HCT116 (cell line): ENCODE measurements around the gene ACOT12. TPM values are rescaled to one million over a fixed set of nuclear protein-coding genes. Genes with fewer than 3 reads are reported as not detected.

Experiments used
- ATAC-seq: fragments of 200-7000 bp; cut with Tn5 transposase; 2 replicates; pipeline ENCODE4 v1.9.1; 2020; ENCODE audit warnings: mild to moderate bottlenecking, moderate library complexity
- BruUV-seq: library from RNA; stranded (reverse); fragments of 400-500 nt; replicated peaks from 2 replicates; lab custom pipeline; 2021; lab: Mats Ljungman, UMichigan
- CTCF ChIA-PET: fragments of 300-600 bp; sonication (Branson Sonifier 250); formaldehyde crosslinking; loops from one replicate; lab custom pipeline; 2021; ENCODE audit warnings: antibody characterized with exemption; lab: Charles Lee
- POLR2A ChIA-PET: fragments of 300-600, 350-600 bp; sonication (Branson Sonifier 250); formaldehyde crosslinking; loops from one replicate; lab custom pipeline; 2021; ENCODE audit warnings: antibody characterized with exemption; lab: Charles Lee
- RAD21 ChIA-PET, 2 experiments: fragments of 300-600 bp; sonication (Branson Sonifier 250); formaldehyde crosslinking; loops; one replicate each; lab custom pipeline; 2023; ENCODE audit warnings: low total read pairs in 2 of 2; ENCODE audit not compliant: uncharacterized antibody in 2 of 2, unreplicated experiment in 2 of 2, low non-redundant PET in 1 of 2; lab: Charles Lee
- DNase-seq: peaks from one replicate; pipeline ENCODE4 v3.0.0-alpha.2; 2010; ENCODE audit warnings: low read depth, low spot score
- H2AFZ ChIP-seq: fragments of 200-600 bp; shearing (Covaris generic), sonication (generic); 2 replicates; pipeline ENCODE4 v1.6.1; 2017; ENCODE audit warnings: low read depth, mixed run types, mixed read lengths, antibody characterized with exemption, low read length; ENCODE audit not compliant: poor library complexity, severe bottlenecking
- H3K27ac ChIP-seq: 2 replicates; pipeline ENCODE4 v1.5.1; 2012; ENCODE audit warnings: low read depth, low read length
- H3K27me3 ChIP-seq: fragments of 200-600 bp; sonication (generic); 2 replicates; pipeline ENCODE4 v1.6.1; 2016; ENCODE audit warnings: mixed run types, low read length, mixed read lengths; ENCODE audit not compliant: insufficient read depth
- H3K36me3 ChIP-seq, 2 experiments: fragments of 200-500 bp in 1 of 2; fragments of 200-600 bp in 1 of 2; sonication (Bioruptor generic) in 1 of 2; sonication (generic) in 1 of 2; 2 replicates each; pipeline versions ENCODE4 v1.5.1 to v1.6.1; 2014 to 2016; ENCODE audit warnings: low read length in 2 of 2, inconsistent platforms in 1 of 2, mixed read lengths in 1 of 2, mixed run types in 1 of 2; ENCODE audit not compliant: insufficient read depth in 2 of 2, control insufficient read depth in 1 of 2
- H3K4me1 ChIP-seq, 2 experiments: fragments of 200-600 bp in 1 of 2; sonication (generic) in 1 of 2; 2 replicates each; pipeline versions ENCODE4 v1.5.1 to v1.6.1; 2012 to 2017; ENCODE audit warnings: low read length in 2 of 2, inconsistent platforms in 1 of 2, mild to moderate bottlenecking in 1 of 2, mixed read lengths in 1 of 2, mixed run types in 1 of 2, moderate library complexity in 1 of 2; ENCODE audit not compliant: insufficient read depth in 2 of 2, control insufficient read depth in 1 of 2
- H3K4me2 ChIP-seq: fragments of 200-600 bp; sonication (generic); 2 replicates; pipeline ENCODE4 v1.6.1; 2017; ENCODE audit warnings: mixed run types, low read length, mixed read lengths
- H3K4me3 ChIP-seq, 2 experiments: fragments of 200-600 bp in 1 of 2; sonication (generic) in 1 of 2; replicated peaks in 1 of 2; 2 replicates each; pipeline ENCODE4 v1.5.1; 2011 to 2016; ENCODE audit warnings: low read length in 2 of 2, control low read depth in 1 of 2, low read depth in 1 of 2, mild to moderate bottlenecking in 1 of 2, mixed read lengths in 1 of 2, mixed run types in 1 of 2
- H3K79me2 ChIP-seq: fragments of 200-600 bp; sonication (generic); 2 replicates; pipeline ENCODE4 v1.6.1; 2017; ENCODE audit warnings: mild to moderate bottlenecking, mixed run types, low read length, moderate library complexity, mixed read lengths; ENCODE audit not compliant: insufficient read depth
- H3K9ac ChIP-seq: fragments of 200-600 bp; sonication (generic); 2 replicates; pipeline ENCODE4 v1.6.1; 2016; ENCODE audit warnings: low read length, mixed read lengths
- H3K9me2 ChIP-seq: fragments of 200-600 bp; sonication (generic), shearing (Covaris generic); 2 replicates; pipeline ENCODE4 v1.6.1; 2017; ENCODE audit warnings: mixed run types, mild to moderate bottlenecking, moderate library complexity; ENCODE audit not compliant: insufficient read depth
- H3K9me3 ChIP-seq, 2 experiments: fragments of 200-500 bp in 1 of 2; fragments of 200-600 bp in 1 of 2; sonication (Bioruptor generic) in 1 of 2; sonication (generic) in 1 of 2; 2 replicates each; pipeline ENCODE4 v1.6.1; 2014 to 2017; ENCODE audit warnings: low read length in 2 of 2, mixed read lengths in 2 of 2, inconsistent platforms in 1 of 2, low read depth in 1 of 2, mild to moderate bottlenecking in 1 of 2, mixed run types in 1 of 2, moderate library complexity in 1 of 2; ENCODE audit not compliant: control insufficient read depth in 1 of 2, insufficient read depth in 1 of 2
- H4K20me1 ChIP-seq: fragments of 200-600 bp; sonication (generic), shearing (Covaris generic); 2 replicates; pipeline ENCODE4 v1.6.1; 2017; ENCODE audit warnings: mixed run types, mild to moderate bottlenecking, moderate library complexity; ENCODE audit not compliant: insufficient read depth
- CBX3 ChIP-seq: IDR thresholded peaks from 2 replicates; pipeline ENCODE4 v1.6.1; 2012; ENCODE audit warnings: low read depth
- CEBPB ChIP-seq: IDR thresholded peaks from 2 replicates; pipeline ENCODE4 v1.6.1; 2012; ENCODE audit warnings: low read depth
- EGR1 ChIP-seq: IDR thresholded peaks from 2 replicates; pipeline ENCODE4 v1.6.1; 2012; ENCODE audit warnings: low read depth
- ELF1 ChIP-seq: IDR thresholded peaks from 2 replicates; pipeline ENCODE4 v1.6.1; 2012; ENCODE audit warnings: low read depth, borderline replicate concordance
- EZH2 ChIP-seq: fragments of 200-600 bp; sonication (generic); IDR thresholded peaks from 2 replicates; pipeline ENCODE4 v1.6.1; 2017; ENCODE audit warnings: antibody characterized with exemption, mixed run types
- EZH2phosphoT487 ChIP-seq: fragments of 200-600 bp; IDR thresholded peaks from 2 replicates; pipeline ENCODE4 v1.6.1; 2018; ENCODE audit warnings: antibody characterized with exemption, borderline replicate concordance
- FOSL1 ChIP-seq: IDR thresholded peaks from 2 replicates; pipeline ENCODE4 v1.6.1; 2012; ENCODE audit warnings: low read depth
- JUND ChIP-seq: IDR thresholded peaks from 2 replicates; pipeline ENCODE4 v1.6.1; 2012
- POLR2AphosphoS5 ChIP-seq: IDR thresholded peaks from 2 replicates; pipeline ENCODE4 v1.6.1; 2011; ENCODE audit warnings: mild to moderate bottlenecking, low read depth, low read length, moderate library complexity
- RAD21 ChIP-seq: IDR thresholded peaks from 2 replicates; pipeline ENCODE4 v1.6.1; 2012; ENCODE audit warnings: low read depth, mild to moderate bottlenecking
- SRF ChIP-seq: IDR thresholded peaks from 2 replicates; pipeline ENCODE4 v1.6.1; 2012; ENCODE audit warnings: low read depth
- TCF7L2 ChIP-seq: IDR thresholded peaks from 2 replicates; pipeline ENCODE4 v1.7.0; 2011; ENCODE audit warnings: borderline replicate concordance, inconsistent platforms; ENCODE audit not compliant: insufficient read depth, insufficient read length; ENCODE audit errors: extremely low read depth
- YY1 ChIP-seq: IDR thresholded peaks from 2 replicates; pipeline ENCODE4 v1.6.1; 2011; ENCODE audit warnings: low read length, low read depth, moderate library complexity, mild to moderate bottlenecking; ENCODE audit not compliant: insufficient replicate concordance; ENCODE audit errors: extremely low read depth
- ZFX ChIP-seq: fragments of 450-650 bp; IDR thresholded peaks from 2 replicates; pipeline ENCODE4 v1.6.1; 2017
- ZNF274 ChIP-seq: fragments of 200-500 bp; sonication (Bioruptor generic); IDR thresholded peaks from 2 replicates; pipeline ENCODE4 v1.6.1; 2014; ENCODE audit warnings: mild to moderate bottlenecking, low read depth, low read length, inconsistent platforms
- intact Hi-C: fragments of 100-400 bp; cut with micrococcal nuclease; formaldehyde crosslinking; loops from 2 replicates; pipeline ENCODE4 v1.10.0; 2022
- total RNA-seq: library from RNA; stranded (reverse); gene quantifications from one replicate; pipeline ENCODE4 v1.2.1, GENCODE V29; 2021; ENCODE audit not compliant: unreplicated experiment
- TF ChIP-seq, protein P1 (sequence below), 3 experiments: fragments of 200-600 bp in 1 of 3; sonication (generic) in 1 of 3; IDR thresholded peaks in 2 of 3; conservative IDR thresholded peaks in 1 of 3; 2 replicates each; pipeline ENCODE4 v1.5.1; 2012 to 2017; ENCODE audit warnings: low read depth in 2 of 3, low read length in 2 of 3, antibody characterized with exemption in 1 of 3, borderline replicate concordance in 1 of 3, control low read depth in 1 of 3, mild to moderate bottlenecking in 1 of 3, mixed read lengths in 1 of 3, mixed run types in 1 of 3, moderate library complexity in 1 of 3; ENCODE audit not compliant: insufficient read depth in 1 of 3
- TF ChIP-seq, protein P2 (sequence below): IDR thresholded peaks from 2 replicates; pipeline ENCODE4 v1.6.1; 2012
- TF ChIP-seq, protein P3 (sequence below): IDR thresholded peaks from 2 replicates; pipeline ENCODE4 v1.6.1; 2012

ACOT12 gene
- total RNA-seq, 1 experiment from 2014 or later = not detected

DNA sequence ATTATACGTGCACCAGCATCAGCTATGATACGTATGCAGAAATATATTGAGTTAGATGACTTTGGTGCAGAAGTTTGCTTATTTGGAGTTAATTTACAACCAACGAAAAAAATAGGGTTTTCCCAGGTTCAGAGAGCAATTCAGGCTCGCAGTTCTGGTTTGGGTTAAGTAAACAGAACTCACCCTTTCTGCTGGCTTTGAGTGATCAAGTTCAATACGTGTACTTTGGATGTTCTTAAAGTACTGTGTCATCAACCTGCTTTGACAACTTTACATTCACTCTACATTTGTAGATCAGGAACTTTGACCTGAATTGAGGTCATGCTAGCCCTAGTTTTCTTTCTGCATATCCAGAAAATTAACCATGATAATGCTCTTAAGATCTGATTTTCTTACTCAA, 40.7 kb downstream of the ACOT12 start:
- no peaks in the 10 kb centered on the region for H3K4me1 ChIP-seq
- no peak overlapping the region for H3K9ac ChIP-seq
- H3K4me3 ChIP-seq = no peak overlapping the region
- no peaks in the 10 kb centered on the region for H3K9me2 ChIP-seq
- no peak overlapping the region for H3K4me2 ChIP-seq
- no peaks in the 10 kb centered on the region for H3K9me3 ChIP-seq
- no peaks in the 10 kb centered on the region for H4K20me1 ChIP-seq
- no peak overlapping the region for H3K27ac ChIP-seq
- H3K36me3 ChIP-seq = no peaks in the 10 kb centered on the region
- ATAC-seq (no peak), DNase-seq (no peak)
- ChIA-PET CTCF (no interaction called here), POLR2A (no interaction called here), RAD21 (no interaction called here)
- H3K79me2 ChIP-seq = no peaks in the 10 kb centered on the region
- no peak for TF ChIP-seq POLR2AphosphoS5
- TF ChIP-seq, protein P1, sequence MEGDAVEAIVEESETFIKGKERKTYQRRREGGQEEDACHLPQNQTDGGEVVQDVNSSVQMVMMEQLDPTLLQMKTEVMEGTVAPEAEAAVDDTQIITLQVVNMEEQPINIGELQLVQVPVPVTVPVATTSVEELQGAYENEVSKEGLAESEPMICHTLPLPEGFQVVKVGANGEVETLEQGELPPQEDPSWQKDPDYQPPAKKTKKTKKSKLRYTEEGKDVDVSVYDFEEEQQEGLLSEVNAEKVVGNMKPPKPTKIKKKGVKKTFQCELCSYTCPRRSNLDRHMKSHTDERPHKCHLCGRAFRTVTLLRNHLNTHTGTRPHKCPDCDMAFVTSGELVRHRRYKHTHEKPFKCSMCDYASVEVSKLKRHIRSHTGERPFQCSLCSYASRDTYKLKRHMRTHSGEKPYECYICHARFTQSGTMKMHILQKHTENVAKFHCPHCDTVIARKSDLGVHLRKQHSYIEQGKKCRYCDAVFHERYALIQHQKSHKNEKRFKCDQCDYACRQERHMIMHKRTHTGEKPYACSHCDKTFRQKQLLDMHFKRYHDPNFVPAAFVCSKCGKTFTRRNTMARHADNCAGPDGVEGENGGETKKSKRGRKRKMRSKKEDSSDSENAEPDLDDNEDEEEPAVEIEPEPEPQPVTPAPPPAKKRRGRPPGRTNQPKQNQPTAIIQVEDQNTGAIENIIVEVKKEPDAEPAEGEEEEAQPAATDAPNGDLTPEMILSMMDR (IDR thresholded peaks at IDR 0.05 in 2 of 3, conservative IDR thresholded peaks at IDR 0.05 in 1 of 3; ENCODE audit: borderline replicate concordance in 1 of 3, insufficient read depth in 1 of 3, low read depth in 2 of 3, low read length in 2 of 3) = no peak
- TF ChIP-seq, protein P2, sequence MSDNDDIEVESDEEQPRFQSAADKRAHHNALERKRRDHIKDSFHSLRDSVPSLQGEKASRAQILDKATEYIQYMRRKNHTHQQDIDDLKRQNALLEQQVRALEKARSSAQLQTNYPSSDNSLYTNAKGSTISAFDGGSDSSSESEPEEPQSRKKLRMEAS = no peak
- TF ChIP-seq TCF7L2 = no peak
- TF ChIP-seq ZFX = no peak
- TF ChIP-seq EZH2 = no peak
- TF ChIP-seq RAD21 = no peak
- no peak for TF ChIP-seq SRF
- TF ChIP-seq, protein P3, sequence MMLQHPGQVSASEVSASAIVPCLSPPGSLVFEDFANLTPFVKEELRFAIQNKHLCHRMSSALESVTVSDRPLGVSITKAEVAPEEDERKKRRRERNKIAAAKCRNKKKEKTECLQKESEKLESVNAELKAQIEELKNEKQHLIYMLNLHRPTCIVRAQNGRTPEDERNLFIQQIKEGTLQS = no peak
- no peak for TF ChIP-seq CEBPB
- TF ChIP-seq ELF1 = no peak
- no peak for TF ChIP-seq JUND
- no peak for TF ChIP-seq EZH2phosphoT487
- no peak for TF ChIP-seq CBX3
- TF ChIP-seq FOSL1 = no peak
- no peak for TF ChIP-seq ZNF274
- no peak for TF ChIP-seq YY1
- TF ChIP-seq EGR1 = no peak
- intact Hi-C loops = no loop called here
- no peaks in the 10 kb centered on the region for H3K27me3 ChIP-seq
- no TSS peak for BruUV-seq
- no peak overlapping the region for H2AFZ ChIP-seq
